Lower leg skin (tissue), 3 donors: ENCODE results near the gene DCX.

Experiments used
- POLR2A ChIP-seq, 2 donors: fragments of 450-650 bp; IDR thresholded peaks; one replicate each; pipeline ENCODE4 v1.6.1; 2016 to 2017; ENCODE audit warnings: antibody characterized with exemption in 2 of 2, mild to moderate bottlenecking in 1 of 2, moderate library complexity in 1 of 2
- TF ChIP-seq, protein P1 (sequence below), 3 donors: fragments of 450-650 bp; IDR thresholded peaks; one replicate each; pipeline ENCODE4 v1.5.1; 2016; ENCODE audit warnings: antibody characterized with exemption in 3 of 3, mild to moderate bottlenecking in 3 of 3, moderate library complexity in 2 of 3

DNA sequence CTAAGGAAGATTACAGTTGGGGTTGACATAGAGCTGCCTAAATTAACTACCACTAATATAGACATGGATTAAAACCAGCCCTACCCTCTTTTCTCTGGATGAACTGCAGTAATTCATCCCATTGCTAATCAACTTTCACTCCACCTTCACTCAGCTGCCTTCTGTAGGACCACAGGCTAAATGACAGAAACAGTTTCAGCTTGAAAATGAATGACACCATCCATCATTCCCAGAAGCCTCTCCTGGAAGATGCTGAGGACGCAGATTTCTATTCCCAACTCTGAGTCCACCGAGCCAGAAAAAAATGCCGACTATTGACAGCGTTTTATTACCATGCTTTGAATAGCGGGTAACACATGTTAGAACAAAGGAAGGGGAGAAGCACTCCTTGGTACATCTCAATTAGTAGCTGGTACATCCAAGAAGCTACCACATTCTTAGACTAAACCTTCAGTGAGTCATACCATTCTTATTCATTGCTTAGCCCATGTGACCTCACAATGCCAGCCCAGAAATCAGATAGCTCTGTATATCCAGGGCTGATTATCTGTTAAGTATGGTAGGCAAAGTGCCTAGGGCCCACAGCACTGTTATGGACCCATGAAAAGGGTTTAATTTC, 25.3 kb downstream of the DCX start:
- TF ChIP-seq POLR2A (IDR thresholded peaks at IDR 0.05), result no peak
- TF ChIP-seq, protein P1, sequence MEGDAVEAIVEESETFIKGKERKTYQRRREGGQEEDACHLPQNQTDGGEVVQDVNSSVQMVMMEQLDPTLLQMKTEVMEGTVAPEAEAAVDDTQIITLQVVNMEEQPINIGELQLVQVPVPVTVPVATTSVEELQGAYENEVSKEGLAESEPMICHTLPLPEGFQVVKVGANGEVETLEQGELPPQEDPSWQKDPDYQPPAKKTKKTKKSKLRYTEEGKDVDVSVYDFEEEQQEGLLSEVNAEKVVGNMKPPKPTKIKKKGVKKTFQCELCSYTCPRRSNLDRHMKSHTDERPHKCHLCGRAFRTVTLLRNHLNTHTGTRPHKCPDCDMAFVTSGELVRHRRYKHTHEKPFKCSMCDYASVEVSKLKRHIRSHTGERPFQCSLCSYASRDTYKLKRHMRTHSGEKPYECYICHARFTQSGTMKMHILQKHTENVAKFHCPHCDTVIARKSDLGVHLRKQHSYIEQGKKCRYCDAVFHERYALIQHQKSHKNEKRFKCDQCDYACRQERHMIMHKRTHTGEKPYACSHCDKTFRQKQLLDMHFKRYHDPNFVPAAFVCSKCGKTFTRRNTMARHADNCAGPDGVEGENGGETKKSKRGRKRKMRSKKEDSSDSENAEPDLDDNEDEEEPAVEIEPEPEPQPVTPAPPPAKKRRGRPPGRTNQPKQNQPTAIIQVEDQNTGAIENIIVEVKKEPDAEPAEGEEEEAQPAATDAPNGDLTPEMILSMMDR (IDR thresholded peaks at IDR 0.05), result no peak
